NK-92 (cell line): ENCODE measurements around the gene ANKZF1.

ENCODE experiments used
- DNase-seq: peaks from one replicate; lab custom pipeline; 2025; ENCODE audit not compliant: unreplicated experiment; lab: John Stamatoyannopoulos, UW

Gene ANKZF1

GRCh38 chr2:219225350-219225749 lies 4.3 kb upstream of the ANKZF1 start:
- DNase-seq, result no peak

GRCh38 chr2:219228041-219228910 lies 1.3 kb upstream of the ANKZF1 start:
- DNase-seq, result no peak

DNA sequence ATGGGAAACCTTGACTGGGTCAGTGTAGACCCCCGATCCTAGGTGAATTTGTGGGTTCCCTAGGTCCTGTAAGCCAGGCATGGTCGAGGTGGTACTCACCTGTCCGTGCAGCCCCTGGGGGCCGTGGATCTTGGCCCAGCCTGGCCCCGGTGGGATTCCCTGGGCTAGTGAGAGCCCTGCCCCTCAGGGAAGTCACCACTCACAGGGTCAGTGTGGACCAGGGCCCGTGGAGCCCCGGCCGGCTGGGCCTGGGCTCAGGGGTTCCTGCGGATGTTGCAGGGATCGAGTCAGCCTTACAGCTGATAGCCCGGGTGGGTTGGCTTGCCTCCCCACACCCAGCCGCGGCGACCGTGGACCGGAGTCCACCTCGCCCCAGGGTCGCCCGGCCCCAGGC lies 698 bp upstream of the ANKZF1 start:
- DNase-seq, result no peak

GRCh38 chr2:219230059-219230540 lies 494 bp downstream of the ANKZF1 start:
- DNase-seq, result no peak

DNA sequence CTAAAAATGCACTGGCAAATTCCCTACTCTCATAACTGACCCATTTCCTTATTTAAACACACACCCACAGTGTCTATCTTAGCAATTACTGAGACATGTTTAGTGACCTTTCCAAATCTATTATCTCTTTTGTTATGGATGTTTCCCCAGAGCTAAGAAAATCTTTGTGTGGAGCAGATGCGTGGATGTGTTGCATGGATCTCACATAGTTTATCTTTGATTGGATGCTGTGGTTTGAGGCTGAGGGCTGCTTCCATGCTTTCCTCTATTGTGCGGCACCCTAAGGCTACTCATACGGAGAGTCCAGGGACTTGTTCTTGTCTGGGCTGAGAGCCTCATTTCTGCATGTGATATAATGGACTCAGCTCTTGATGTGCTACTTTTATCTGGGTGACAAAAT lies 4.7 kb downstream of the ANKZF1 start:
- no peak for DNase-seq

DNA sequence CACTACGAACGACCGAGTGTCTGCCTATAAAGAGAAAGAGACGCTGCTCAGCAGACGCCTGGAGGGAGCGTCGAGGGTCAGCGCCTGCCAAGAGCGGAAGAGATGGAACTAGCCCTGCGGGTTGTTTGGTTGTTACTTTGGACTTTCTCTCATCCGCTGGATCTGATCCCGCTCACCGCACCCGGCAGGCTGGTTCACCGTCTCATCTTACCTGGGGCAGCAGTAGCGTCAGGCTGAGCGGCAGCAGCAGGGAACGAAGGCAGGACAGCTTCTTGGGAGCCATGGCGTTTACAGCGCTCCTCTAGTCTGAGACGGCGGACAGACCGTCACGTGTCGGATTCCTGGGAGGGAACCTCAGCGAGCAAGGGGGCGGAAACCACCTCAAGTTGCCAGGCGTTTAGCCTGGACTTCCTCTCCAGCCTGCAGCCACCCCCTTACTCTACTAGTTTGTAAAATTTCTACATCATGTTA lies 13.7 kb downstream of the ANKZF1 start:
- DNase-seq, result no peak

DNA sequence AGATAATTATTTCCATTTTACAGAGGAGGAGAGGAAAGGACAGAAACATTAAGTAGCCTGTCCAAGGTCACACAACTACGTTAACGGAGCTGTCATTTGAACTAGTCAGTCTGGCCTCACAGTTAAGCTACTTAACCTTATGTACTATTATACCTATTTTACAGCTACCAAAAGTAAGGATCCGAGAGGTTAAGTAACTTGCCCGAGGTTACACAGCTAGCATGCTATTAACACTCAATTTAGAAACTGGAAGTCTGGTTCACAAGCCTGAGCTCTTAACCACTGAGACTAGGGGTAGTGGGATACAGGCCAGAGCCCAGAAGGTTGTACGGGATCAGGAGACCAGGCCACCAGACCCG lies 15.2 kb downstream of the ANKZF1 start:
- no peak for DNase-seq

GRCh38 chr2:219245148-219245898 lies 15.7 kb downstream of the ANKZF1 start, which contains the start of the genes GLB1L and STK16:
TSS of gene GLB1L (minus strand) at chr2:219245444. CDS start at chr2:219243573, 1,871 bp downstream.
TSS of gene STK16 (plus strand) at chr2:219245479. CDS start at chr2:219246000, 521 bp downstream.
- peak; percentile 46 for DNase-seq

- no peak for DNase-seq
These were observed 16.3 kb downstream of the ANKZF1 start for GRCh38 chr2:219245899-219246230.

DNA sequence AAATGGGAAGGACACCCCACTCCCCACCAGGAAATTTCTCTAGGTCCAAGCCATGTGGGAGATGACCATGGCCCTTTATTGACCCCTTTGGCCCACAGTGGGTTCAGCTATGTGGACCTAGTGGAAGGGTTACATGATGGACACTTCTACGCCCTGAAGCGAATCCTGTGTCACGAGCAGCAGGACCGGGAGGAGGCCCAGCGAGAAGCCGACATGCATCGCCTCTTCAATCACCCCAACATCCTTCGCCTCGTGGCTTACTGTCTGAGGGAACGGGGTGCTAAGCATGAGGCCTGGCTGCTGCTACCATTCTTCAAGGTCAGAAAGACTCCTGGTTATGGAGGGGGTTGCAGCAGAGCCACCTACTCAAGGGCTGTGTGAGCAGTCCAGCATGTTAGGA lies 17.0 kb downstream of the ANKZF1 start:
- DNase-seq, result no peak

- DNase-seq, result no peak
These were observed 18.4 kb downstream of the ANKZF1 start for GRCh38 chr2:219247678-219248642.

DNA sequence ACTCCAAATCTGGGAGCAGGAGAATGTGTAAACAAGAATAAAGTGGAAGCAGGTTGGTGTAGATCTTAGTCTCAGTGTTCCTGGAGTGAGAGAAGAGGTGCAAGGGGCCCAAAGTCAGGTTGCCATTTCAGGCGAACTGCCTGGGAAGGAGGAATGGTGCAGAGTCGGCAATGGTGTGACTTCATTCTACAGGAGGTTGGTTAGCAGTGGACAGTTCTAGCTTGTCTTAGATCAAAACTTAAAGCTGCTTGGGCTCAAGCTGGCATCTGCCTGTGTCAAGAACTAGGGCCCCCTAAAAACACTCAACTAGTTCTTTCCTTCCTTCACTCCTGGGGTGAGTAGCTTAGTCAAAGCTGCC lies 19.2 kb downstream of the ANKZF1 start:
- no peak for DNase-seq

DNA sequence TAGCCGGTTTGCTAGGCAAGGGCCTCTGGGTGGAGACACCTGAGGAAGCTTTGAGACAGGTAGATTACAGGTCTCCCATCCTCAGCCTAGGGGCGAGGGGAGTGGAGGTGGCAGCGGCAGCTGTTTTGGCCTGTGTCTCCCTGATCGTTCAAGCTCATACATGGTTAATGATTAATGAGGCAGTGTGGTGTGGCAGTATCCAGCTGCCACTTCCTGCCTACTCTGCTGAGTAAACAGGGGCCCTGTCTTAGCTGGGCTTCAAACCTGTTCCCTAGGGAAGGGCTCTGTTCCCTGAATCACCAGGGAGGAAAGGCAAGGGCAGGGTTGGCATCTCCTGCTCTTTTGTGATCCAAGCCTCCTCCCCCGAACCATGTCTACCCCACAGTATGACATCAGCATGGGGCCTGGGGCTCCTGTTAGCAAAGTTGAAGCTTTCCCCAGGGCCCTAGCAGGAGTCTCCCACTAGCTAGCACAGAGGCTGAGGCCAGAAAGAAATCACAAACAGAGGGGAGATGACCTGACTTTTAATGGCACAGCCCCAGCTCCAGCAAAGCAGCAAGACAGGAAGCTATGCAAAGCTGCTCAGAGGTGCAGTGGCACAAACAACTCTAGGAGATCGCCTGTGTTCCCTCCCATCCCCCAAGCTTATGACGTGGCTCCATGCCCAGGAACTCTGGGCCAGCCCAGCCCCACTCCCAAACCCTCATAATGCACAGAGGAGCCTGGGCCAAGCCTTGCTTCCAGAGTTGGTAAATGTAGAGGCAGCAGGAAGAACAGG lies 19.8 kb downstream of the ANKZF1 start:
- no peak for DNase-seq

DNA sequence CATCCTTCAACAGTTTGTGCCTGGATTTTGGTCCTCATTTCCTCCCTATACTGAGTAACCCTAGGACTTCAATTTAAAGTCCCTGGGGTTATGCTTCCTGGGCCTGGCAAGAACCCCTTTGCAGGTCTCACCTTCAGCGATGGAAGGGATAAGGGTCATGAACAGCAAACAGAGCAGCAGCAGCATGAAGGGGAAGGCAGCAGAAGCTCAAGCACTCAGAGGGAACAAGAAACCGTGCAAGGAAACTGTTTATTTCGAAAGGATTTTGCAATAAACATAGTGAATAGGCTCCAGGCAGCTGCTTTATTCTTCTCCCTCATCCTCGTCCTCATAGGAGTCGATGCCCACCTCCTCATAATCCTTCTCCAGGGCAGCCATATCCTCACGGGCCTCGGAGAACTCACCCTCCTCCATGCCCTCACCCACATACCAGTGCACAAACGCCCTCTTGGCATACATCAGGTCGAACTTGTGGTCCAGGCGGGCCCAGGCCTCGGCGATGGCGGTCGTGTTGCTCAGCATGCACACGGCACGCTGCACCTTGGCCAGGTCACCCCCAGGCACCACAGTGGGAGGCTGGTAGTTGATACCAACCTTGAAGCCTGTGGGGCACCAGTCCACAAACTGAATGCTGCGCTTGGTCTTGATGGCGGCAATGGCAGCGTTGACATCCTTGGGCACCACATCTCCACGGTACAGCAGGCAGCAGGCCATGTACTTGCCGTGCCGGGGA lies 20.6 kb downstream of the ANKZF1 start:
- no peak for DNase-seq

- no peak for DNase-seq
These were observed 22.1 kb downstream of the ANKZF1 start for GRCh38 chr2:219251656-219252055.

GRCh38 chr2:219252084-219252483 lies 22.5 kb downstream of the ANKZF1 start:
- no peak for DNase-seq

DNA sequence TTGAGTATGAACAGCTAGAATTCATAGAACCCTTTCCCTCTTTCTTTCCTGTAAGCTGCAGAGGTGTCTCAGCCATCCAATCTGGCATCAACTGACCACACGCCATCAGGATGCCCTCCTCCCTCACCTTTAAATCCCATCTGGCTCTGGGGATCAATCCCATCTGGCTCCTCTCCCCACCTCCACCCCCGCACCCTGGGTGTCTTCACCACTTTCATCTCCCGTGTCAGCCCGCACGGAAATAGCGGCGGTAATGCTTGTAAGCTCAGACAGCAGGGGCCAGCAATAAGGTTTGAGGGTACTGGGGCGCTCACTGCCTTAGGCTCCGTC lies 22.9 kb downstream of the ANKZF1 start:
- no peak for DNase-seq

- no peak for DNase-seq
These were observed 23.5 kb downstream of the ANKZF1 start, which contains the start of gene TUBA4B for GRCh38 chr2:219252900-219253752. TSS of gene TUBA4B (plus strand) at chr2:219253243. CDS start at chr2:219253408, 165 bp downstream.
